GM23338 (cell line): ENCODE results near the gene GGT7. TPM values are rescaled to one million over a fixed set of nuclear protein-coding genes. Genes with fewer than 3 reads are reported as not detected.

ENCODE experiments used
- ATAC-seq: fragments of 200-7000 bp; cut with Tn5 transposase; 3 replicates; pipeline ENCODE4 v1.9.1; 2020
- DNase-seq: peaks from one replicate; pipeline ENCODE4 v3.0.0-alpha.2; 2015; ENCODE audit warnings: low spot score
- H2AFZ ChIP-seq: fragments of 200-600 bp; sonication (generic); 2 replicates; pipeline ENCODE4 v1.8.0; 2016; ENCODE audit warnings: antibody characterized with exemption, mild to moderate bottlenecking, moderate library complexity
- H3F3A ChIP-seq: fragments of 200-600 bp; sonication (generic); replicated peaks from 2 replicates; pipeline ENCODE4 v1.8.0; 2017; ENCODE audit warnings: antibody characterized with exemption, mixed run types, low read depth
- H3K27ac ChIP-seq: fragments of 200-600 bp; sonication (generic); 2 replicates; pipeline ENCODE4 v1.6.1; 2016; ENCODE audit warnings: low read depth
- H3K27me3 ChIP-seq: fragments of 200-600 bp; sonication (generic); 2 replicates; pipeline ENCODE4 v1.8.0; 2016; ENCODE audit warnings: mild to moderate bottlenecking, mixed run types, moderate library complexity; ENCODE audit not compliant: insufficient read depth
- H3K36me3 ChIP-seq: fragments of 200-600 bp; sonication (generic); 2 replicates; pipeline ENCODE4 v1.8.0; 2016; ENCODE audit warnings: mild to moderate bottlenecking; ENCODE audit not compliant: insufficient read depth
- H3K4me1 ChIP-seq: fragments of 200-600 bp; sonication (generic); 2 replicates; pipeline ENCODE4 v1.8.0; 2016; ENCODE audit warnings: mild to moderate bottlenecking, moderate library complexity; ENCODE audit not compliant: insufficient read depth
- H3K4me2 ChIP-seq: fragments of 200-600 bp; sonication (generic); 2 replicates; pipeline ENCODE4 v1.7.1; 2017; ENCODE audit warnings: mixed run types
- H3K4me3 ChIP-seq: fragments of 200-600 bp; sonication (generic); 2 replicates; pipeline ENCODE4 v1.6.1; 2016; ENCODE audit warnings: mixed run types
- H3K79me2 ChIP-seq: fragments of 200-600 bp; sonication (generic); replicated peaks from 2 replicates; pipeline ENCODE4 v1.8.0; 2017; ENCODE audit warnings: mild to moderate bottlenecking; ENCODE audit not compliant: insufficient read depth
- H3K9me2 ChIP-seq: fragments of 200-600 bp; sonication (generic); 2 replicates; pipeline ENCODE4 v1.8.0; 2017; ENCODE audit not compliant: insufficient read depth
- H4K20me1 ChIP-seq: fragments of 200-600 bp; sonication (generic); replicated peaks from 2 replicates; pipeline ENCODE4 v1.8.0; 2017; ENCODE audit warnings: mild to moderate bottlenecking; ENCODE audit not compliant: insufficient read depth
- H3K27ac Mint-ChIP-seq: 2 replicates; pipeline ENCODE4 v1.8.0; 2020; ENCODE audit warnings: inconsistent platforms, mild to moderate bottlenecking, moderate library complexity, mixed read lengths
- H3K27me3 Mint-ChIP-seq: 3 replicates; pipeline ENCODE4 v1.8.0; 2022; ENCODE audit warnings: low read depth, mild to moderate bottlenecking, moderate library complexity, mixed read lengths, inconsistent platforms; ENCODE audit not compliant: insufficient read depth, poor library complexity
- H3K36me3 Mint-ChIP-seq: 3 replicates; pipeline ENCODE4 v1.8.0; 2021; ENCODE audit warnings: low read depth, mild to moderate bottlenecking, inconsistent platforms, moderate library complexity, mixed read lengths
- H3K4me1 Mint-ChIP-seq: 3 replicates; pipeline ENCODE4 v1.8.0; 2020; ENCODE audit warnings: mild to moderate bottlenecking, inconsistent platforms, mixed read lengths
- H3K4me3 Mint-ChIP-seq: 3 replicates; pipeline ENCODE4 v1.8.0; 2021; ENCODE audit warnings: moderate library complexity, mild to moderate bottlenecking, inconsistent platforms, mixed read lengths
- H3K9me3 Mint-ChIP-seq: 3 replicates; pipeline ENCODE4 v1.8.0; 2020; ENCODE audit warnings: moderate library complexity, mild to moderate bottlenecking, inconsistent platforms, mixed read lengths
- CREB1 ChIP-seq: fragments of 250-450 bp; sonication (Bioruptor Pico); IDR thresholded peaks from 2 replicates; pipeline ENCODE4 v1.5.0; 2020; ENCODE audit warnings: low read depth, mild to moderate bottlenecking, moderate library complexity
- EZH2 ChIP-seq: fragments of 200-600 bp; sonication (generic); IDR thresholded peaks from one replicate; pipeline ENCODE4 v1.8.0; 2017; ENCODE audit warnings: antibody characterized with exemption, mild to moderate bottlenecking, low read depth; ENCODE audit not compliant: unreplicated experiment
- EZH2phosphoT487 ChIP-seq: fragments of 200-600 bp; sonication (generic); IDR thresholded peaks from one replicate; pipeline ENCODE4 v1.8.1; 2018; ENCODE audit warnings: antibody characterized with exemption; ENCODE audit not compliant: unreplicated experiment
- JUNB ChIP-seq: IDR thresholded peaks from one replicate; pipeline ENCODE4 v1.6.1; 2016; ENCODE audit warnings: antibody characterized with exemption; ENCODE audit not compliant: unreplicated experiment
- POLR2AphosphoS5 ChIP-seq: IDR thresholded peaks from 2 replicates; pipeline ENCODE4 v1.6.1; 2016; ENCODE audit warnings: antibody characterized with exemption, low read depth
- STAT1 ChIP-seq: IDR thresholded peaks from one replicate; pipeline ENCODE4 v1.6.1; 2016; ENCODE audit warnings: antibody characterized with exemption; ENCODE audit not compliant: unreplicated experiment
- ZNF114 ChIP-seq: fragments of 250-450 bp; sonication (Bioruptor Pico); IDR thresholded peaks from 2 replicates; pipeline ENCODE4 v1.5.0; 2020; ENCODE audit warnings: mild to moderate bottlenecking, moderate library complexity
- polyA plus RNA-seq: library from polyadenylated mRNA; unstranded; fragments of >200 nt; fragmentation: Nextera tagmentation; extraction: Ambion mirVana; gene quantifications from 2 replicates; pipeline ENCODE4 v1.2.1, GENCODE V29; 2016
- total RNA-seq: library from RNA; depleted of rRNA; stranded (reverse); fragments of >200 nt; shearing (Covaris generic); gene quantifications from 2 replicates; pipeline ENCODE4 v1.2.3, GENCODE V29; 2014
- TF ChIP-seq, protein P1 (sequence below): fragments of 250-450 bp; sonication (Bioruptor Pico); IDR thresholded peaks from 2 replicates; pipeline ENCODE4 v1.5.0; 2020; ENCODE audit warnings: mild to moderate bottlenecking, moderate library complexity
- TF ChIP-seq, protein P2 (sequence below): IDR thresholded peaks from 2 replicates; pipeline ENCODE4 v1.6.1; 2016; ENCODE audit warnings: antibody characterized with exemption
- TF ChIP-seq, protein P3 (sequence below): IDR thresholded peaks from one replicate; pipeline ENCODE4 v1.6.1; 2018; ENCODE audit warnings: antibody characterized with exemption; ENCODE audit not compliant: unreplicated experiment
- TF ChIP-seq, protein P4 (sequence below), 2 experiments: fragments of 200-600 bp in 1 of 2; sonication (generic) in 1 of 2; conservative IDR thresholded peaks; 2 replicates each; pipeline versions ENCODE4 v1.5.1 to v1.6.1; 2016 to 2017; ENCODE audit warnings: antibody characterized with exemption in 2 of 2, low read depth in 2 of 2, mild to moderate bottlenecking in 2 of 2, moderate library complexity in 1 of 2

Gene GGT7
- total and polyA plus RNA-seq, 2 experiments from 2014 or later: 23.6 to 24.6 TPM

DNA sequence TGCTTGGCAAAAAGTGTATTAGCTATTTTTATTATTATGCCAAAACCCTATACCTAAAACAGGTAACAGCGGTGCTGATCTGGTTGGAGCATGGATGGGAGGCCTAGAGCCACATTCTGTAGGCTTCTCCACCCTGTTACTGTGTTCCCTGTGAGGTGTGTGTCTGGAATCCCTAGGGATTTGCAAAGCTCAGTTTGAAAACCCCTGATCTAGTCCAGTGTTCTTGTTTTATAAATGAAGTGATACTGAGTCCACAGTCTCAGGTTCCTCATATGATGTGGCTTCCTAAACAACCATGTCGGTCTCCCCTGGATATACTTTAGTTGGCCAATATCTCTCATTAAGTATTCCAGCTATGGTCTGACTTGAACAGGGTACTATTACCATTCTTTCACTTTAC lies 20.0 kb upstream of the GGT7 start:
- DNase-seq: no peak
- no peaks in the 10 kb centered on the region; the same call in 1 of the 2 replicates for H3K79me2 ChIP-seq
- no peaks in the 10 kb centered on the region for H3F3A ChIP-seq

More for the DNA sequence above, 20.0 kb upstream of the GGT7 start:
- H3K36me3 ChIP-seq: 0 out of 2 replicates have a peak, but pooled peaks cover 3% of the 10 kb centered on the region
- H3K36me3 Mint-ChIP-seq: peaks cover under 1% of the 10 kb centered on the region; the same call in 2 of the 3 replicates
- no peak overlapping the region for H3K4me3 Mint-ChIP-seq
- H3K4me1 Mint-ChIP-seq: no peaks in the 10 kb centered on the region
- no peak overlapping the region for H2AFZ ChIP-seq
- no peak for ATAC-seq
- H3K9me3 Mint-ChIP-seq: no peaks in the 10 kb centered on the region; the same call in 2 of the 3 replicates
- no peaks in the 10 kb centered on the region for H3K4me1 ChIP-seq
- TF ChIP-seq, protein P1, sequence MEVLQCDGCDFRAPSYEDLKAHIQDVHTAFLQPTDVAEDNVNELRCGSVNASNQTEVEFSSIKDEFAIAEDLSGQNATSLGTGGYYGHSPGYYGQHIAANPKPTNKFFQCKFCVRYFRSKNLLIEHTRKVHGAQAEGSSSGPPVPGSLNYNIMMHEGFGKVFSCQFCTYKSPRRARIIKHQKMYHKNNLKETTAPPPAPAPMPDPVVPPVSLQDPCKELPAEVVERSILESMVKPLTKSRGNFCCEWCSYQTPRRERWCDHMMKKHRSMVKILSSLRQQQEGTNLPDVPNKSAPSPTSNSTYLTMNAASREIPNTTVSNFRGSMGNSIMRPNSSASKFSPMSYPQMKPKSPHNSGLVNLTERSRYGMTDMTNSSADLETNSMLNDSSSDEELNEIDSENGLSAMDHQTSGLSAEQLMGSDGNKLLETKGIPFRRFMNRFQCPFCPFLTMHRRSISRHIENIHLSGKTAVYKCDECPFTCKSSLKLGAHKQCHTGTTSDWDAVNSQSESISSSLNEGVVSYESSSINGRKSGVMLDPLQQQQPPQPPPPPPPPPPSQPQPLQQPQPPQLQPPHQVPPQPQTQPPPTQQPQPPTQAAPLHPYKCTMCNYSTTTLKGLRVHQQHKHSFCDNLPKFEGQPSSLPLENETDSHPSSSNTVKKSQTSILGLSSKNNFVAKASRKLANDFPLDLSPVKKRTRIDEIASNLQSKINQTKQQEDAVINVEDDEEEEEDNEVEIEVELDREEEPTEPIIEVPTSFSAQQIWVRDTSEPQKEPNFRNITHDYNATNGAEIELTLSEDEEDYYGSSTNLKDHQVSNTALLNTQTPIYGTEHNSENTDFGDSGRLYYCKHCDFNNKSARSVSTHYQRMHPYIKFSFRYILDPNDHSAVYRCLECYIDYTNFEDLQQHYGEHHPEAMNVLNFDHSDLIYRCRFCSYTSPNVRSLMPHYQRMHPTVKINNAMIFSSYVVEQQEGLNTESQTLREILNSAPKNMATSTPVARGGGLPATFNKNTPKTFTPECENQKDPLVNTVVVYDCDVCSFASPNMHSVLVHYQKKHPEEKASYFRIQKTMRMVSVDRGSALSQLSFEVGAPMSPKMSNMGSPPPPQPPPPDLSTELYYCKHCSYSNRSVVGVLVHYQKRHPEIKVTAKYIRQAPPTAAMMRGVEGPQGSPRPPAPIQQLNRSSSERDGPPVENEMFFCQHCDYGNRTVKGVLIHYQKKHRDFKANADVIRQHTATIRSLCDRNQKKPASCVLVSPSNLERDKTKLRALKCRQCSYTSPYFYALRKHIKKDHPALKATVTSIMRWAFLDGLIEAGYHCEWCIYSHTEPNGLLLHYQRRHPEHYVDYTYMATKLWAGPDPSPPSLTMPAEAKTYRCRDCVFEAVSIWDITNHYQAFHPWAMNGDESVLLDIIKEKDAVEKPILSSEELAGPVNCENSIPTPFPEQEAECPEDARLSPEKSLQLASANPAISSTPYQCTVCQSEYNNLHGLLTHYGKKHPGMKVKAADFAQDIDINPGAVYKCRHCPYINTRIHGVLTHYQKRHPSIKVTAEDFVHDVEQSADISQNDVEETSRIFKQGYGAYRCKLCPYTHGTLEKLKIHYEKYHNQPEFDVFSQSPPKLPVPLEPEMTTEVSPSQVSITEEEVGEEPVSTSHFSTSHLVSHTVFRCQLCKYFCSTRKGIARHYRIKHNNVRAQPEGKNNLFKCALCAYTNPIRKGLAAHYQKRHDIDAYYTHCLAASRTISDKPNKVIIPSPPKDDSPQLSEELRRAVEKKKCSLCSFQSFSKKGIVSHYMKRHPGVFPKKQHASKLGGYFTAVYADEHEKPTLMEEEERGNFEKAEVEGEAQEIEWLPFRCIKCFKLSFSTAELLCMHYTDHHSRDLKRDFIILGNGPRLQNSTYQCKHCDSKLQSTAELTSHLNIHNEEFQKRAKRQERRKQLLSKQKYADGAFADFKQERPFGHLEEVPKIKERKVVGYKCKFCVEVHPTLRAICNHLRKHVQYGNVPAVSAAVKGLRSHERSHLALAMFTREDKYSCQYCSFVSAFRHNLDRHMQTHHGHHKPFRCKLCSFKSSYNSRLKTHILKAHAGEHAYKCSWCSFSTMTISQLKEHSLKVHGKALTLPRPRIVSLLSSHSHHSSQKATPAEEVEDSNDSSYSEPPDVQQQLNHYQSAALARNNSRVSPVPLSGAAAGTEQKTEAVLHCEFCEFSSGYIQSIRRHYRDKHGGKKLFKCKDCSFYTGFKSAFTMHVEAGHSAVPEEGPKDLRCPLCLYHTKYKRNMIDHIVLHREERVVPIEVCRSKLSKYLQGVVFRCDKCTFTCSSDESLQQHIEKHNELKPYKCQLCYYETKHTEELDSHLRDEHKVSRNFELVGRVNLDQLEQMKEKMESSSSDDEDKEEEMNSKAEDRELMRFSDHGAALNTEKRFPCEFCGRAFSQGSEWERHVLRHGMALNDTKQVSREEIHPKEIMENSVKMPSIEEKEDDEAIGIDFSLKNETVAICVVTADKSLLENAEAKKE (CRISPR knock-in tag): no peak
- TF ChIP-seq EZH2: no peak
- TF ChIP-seq, protein P2, sequence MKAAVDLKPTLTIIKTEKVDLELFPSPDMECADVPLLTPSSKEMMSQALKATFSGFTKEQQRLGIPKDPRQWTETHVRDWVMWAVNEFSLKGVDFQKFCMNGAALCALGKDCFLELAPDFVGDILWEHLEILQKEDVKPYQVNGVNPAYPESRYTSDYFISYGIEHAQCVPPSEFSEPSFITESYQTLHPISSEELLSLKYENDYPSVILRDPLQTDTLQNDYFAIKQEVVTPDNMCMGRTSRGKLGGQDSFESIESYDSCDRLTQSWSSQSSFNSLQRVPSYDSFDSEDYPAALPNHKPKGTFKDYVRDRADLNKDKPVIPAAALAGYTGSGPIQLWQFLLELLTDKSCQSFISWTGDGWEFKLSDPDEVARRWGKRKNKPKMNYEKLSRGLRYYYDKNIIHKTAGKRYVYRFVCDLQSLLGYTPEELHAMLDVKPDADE: no peak
- no peak for TF ChIP-seq EZH2phosphoT487
- TF ChIP-seq, protein P3, sequence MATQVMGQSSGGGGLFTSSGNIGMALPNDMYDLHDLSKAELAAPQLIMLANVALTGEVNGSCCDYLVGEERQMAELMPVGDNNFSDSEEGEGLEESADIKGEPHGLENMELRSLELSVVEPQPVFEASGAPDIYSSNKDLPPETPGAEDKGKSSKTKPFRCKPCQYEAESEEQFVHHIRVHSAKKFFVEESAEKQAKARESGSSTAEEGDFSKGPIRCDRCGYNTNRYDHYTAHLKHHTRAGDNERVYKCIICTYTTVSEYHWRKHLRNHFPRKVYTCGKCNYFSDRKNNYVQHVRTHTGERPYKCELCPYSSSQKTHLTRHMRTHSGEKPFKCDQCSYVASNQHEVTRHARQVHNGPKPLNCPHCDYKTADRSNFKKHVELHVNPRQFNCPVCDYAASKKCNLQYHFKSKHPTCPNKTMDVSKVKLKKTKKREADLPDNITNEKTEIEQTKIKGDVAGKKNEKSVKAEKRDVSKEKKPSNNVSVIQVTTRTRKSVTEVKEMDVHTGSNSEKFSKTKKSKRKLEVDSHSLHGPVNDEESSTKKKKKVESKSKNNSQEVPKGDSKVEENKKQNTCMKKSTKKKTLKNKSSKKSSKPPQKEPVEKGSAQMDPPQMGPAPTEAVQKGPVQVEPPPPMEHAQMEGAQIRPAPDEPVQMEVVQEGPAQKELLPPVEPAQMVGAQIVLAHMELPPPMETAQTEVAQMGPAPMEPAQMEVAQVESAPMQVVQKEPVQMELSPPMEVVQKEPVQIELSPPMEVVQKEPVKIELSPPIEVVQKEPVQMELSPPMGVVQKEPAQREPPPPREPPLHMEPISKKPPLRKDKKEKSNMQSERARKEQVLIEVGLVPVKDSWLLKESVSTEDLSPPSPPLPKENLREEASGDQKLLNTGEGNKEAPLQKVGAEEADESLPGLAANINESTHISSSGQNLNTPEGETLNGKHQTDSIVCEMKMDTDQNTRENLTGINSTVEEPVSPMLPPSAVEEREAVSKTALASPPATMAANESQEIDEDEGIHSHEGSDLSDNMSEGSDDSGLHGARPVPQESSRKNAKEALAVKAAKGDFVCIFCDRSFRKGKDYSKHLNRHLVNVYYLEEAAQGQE: no peak
- TF ChIP-seq JUNB: no peak
- TF ChIP-seq POLR2AphosphoS5: no peak
- no peak for TF ChIP-seq ZNF114 (CRISPR knock-in tag)
- TF ChIP-seq, protein P4, sequence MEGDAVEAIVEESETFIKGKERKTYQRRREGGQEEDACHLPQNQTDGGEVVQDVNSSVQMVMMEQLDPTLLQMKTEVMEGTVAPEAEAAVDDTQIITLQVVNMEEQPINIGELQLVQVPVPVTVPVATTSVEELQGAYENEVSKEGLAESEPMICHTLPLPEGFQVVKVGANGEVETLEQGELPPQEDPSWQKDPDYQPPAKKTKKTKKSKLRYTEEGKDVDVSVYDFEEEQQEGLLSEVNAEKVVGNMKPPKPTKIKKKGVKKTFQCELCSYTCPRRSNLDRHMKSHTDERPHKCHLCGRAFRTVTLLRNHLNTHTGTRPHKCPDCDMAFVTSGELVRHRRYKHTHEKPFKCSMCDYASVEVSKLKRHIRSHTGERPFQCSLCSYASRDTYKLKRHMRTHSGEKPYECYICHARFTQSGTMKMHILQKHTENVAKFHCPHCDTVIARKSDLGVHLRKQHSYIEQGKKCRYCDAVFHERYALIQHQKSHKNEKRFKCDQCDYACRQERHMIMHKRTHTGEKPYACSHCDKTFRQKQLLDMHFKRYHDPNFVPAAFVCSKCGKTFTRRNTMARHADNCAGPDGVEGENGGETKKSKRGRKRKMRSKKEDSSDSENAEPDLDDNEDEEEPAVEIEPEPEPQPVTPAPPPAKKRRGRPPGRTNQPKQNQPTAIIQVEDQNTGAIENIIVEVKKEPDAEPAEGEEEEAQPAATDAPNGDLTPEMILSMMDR (conservative IDR thresholded peaks at IDR 0.05; ENCODE audit: low read depth in 2 of 2): no peak
- no peak for TF ChIP-seq STAT1
- TF ChIP-seq CREB1: no peak
- H3K27ac Mint-ChIP-seq: no peak overlapping the region
- no peaks in the 10 kb centered on the region for H3K9me2 ChIP-seq
- no peaks in the 10 kb centered on the region for H4K20me1 ChIP-seq
- no peak overlapping the region for H3K27ac ChIP-seq
- H3K4me3 ChIP-seq: no peak overlapping the region
- no peaks in the 10 kb centered on the region for H3K27me3 Mint-ChIP-seq
- H3K4me2 ChIP-seq: no peak overlapping the region
- H3K27me3 ChIP-seq: no peaks in the 10 kb centered on the region
